ENCODE results near the gene SGTA.

DNA sequence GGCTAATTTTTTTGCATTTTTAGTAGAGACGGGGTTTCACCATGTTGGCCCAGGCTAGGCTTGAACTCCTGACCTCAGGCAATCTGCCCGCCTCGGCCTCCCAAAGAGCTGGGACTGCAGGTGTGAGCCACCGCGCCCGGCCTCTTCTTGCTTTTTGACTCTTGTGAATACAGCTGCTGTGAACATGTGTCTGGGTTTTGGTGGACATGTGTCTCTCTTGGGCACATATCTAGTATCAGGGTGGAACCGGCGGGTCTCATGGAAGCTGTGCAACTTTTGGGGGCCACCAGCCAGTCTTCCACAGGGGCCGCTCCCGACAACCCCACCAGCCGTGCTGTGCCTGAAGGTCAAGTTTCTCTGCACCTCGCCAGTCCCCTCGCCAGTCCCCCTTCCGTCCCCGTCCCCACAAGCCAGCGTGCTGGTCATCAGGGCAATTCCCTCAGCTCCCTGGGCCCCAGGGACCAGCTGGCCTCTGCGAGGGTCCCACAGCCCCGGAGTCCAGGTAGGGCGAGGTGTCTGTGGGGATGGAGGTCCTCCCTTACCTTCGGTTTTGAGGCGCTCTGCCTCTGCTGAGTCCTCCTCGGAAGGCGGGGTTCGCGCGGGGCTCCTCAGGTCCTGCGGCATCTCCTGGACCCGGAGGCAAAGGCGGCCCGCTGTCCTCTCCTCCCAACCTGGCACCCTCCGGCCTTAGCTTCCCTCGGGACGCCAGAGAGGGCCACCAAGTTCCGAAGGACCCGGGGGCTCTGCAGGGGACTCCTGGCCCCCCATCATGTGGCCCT, 16.3 kb downstream of the SGTA start:
- TF ChIP-seq, protein P1, sequence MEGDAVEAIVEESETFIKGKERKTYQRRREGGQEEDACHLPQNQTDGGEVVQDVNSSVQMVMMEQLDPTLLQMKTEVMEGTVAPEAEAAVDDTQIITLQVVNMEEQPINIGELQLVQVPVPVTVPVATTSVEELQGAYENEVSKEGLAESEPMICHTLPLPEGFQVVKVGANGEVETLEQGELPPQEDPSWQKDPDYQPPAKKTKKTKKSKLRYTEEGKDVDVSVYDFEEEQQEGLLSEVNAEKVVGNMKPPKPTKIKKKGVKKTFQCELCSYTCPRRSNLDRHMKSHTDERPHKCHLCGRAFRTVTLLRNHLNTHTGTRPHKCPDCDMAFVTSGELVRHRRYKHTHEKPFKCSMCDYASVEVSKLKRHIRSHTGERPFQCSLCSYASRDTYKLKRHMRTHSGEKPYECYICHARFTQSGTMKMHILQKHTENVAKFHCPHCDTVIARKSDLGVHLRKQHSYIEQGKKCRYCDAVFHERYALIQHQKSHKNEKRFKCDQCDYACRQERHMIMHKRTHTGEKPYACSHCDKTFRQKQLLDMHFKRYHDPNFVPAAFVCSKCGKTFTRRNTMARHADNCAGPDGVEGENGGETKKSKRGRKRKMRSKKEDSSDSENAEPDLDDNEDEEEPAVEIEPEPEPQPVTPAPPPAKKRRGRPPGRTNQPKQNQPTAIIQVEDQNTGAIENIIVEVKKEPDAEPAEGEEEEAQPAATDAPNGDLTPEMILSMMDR (tag by site-specific recombination; IDR thresholded peaks at IDR 0.05), result no peak
- TF ChIP-seq ZBTB7A (tag by site-specific recombination; IDR thresholded peaks at IDR 0.05; ENCODE audit: low read depth) (no peak), ZNF274 (IDR thresholded peaks at IDR 0.05; ENCODE audit: low read length) (no peak), ZNF274 (tag by site-specific recombination; IDR thresholded peaks at IDR 0.05; ENCODE audit: borderline replicate concordance) (no peak), ZNF121 (tag by site-specific recombination; IDR thresholded peaks at IDR 0.05) (no peak), SCRT1 (tag by site-specific recombination; IDR thresholded peaks at IDR 0.05; ENCODE audit: borderline replicate concordance) (no peak), YY2 (tag by site-specific recombination; IDR thresholded peaks at IDR 0.05) (no peak), YY1 (tag by site-specific recombination; IDR thresholded peaks at IDR 0.05) (no peak), HOXA7 (CRISPR knock-in tag; IDR thresholded peaks at IDR 0.05; ENCODE audit: borderline replicate concordance) (no peak)
- TF ChIP-seq, protein P2, sequence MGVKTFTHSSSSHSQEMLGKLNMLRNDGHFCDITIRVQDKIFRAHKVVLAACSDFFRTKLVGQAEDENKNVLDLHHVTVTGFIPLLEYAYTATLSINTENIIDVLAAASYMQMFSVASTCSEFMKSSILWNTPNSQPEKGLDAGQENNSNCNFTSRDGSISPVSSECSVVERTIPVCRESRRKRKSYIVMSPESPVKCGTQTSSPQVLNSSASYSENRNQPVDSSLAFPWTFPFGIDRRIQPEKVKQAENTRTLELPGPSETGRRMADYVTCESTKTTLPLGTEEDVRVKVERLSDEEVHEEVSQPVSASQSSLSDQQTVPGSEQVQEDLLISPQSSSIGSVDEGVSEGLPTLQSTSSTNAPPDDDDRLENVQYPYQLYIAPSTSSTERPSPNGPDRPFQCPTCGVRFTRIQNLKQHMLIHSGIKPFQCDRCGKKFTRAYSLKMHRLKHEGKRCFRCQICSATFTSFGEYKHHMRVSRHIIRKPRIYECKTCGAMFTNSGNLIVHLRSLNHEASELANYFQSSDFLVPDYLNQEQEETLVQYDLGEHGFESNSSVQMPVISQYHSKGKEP (tag by site-specific recombination; IDR thresholded peaks at IDR 0.05), result no peak
